Transverse colon (tissue), 4 donors: ENCODE data around the gene COL1A1. TPM values are rescaled to one million over a fixed set of nuclear protein-coding genes. Genes with fewer than 3 reads are reported as not detected.

Experiments used
- DNase-seq: peaks from one replicate; pipeline ENCODE4 v3.0.0-alpha.2; 2019
- H3K27ac ChIP-seq, 4 donors: fragments of 200-600 bp; sonication (generic); 2 replicates each; pipeline ENCODE4 v1.5.1; 2016 to 2018; ENCODE audit warnings: inconsistent platforms in 4 of 4
- H3K27me3 ChIP-seq: fragments of 200-600 bp; sonication (generic); 2 replicates; pipeline ENCODE4 v1.5.1; 2017; ENCODE audit warnings: inconsistent platforms
- H3K36me3 ChIP-seq, 4 donors: fragments of 200-600 bp; sonication (generic); 2 replicates each; pipeline ENCODE4 v1.5.1; 2017 to 2019; ENCODE audit warnings: inconsistent platforms in 4 of 4
- H3K4me1 ChIP-seq, 4 donors: fragments of 200-600 bp; sonication (generic); 2 replicates each; pipeline ENCODE4 v1.5.1; 2017 to 2020; ENCODE audit warnings: inconsistent platforms in 4 of 4
- H3K4me3 ChIP-seq, 4 donors: fragments of 200-600 bp; sonication (generic); 1 replicate in 1 of 4; 2 replicates in 3 of 4; pipeline versions ENCODE4 v1.5.1 to v1.6.1; 2017 to 2019; ENCODE audit warnings: inconsistent platforms in 4 of 4
- H3K9me3 ChIP-seq, 2 donors: fragments of 200-600 bp; sonication (generic); 2 replicates each; pipeline ENCODE4 v1.5.1; 2017 to 2019; ENCODE audit warnings: inconsistent platforms in 2 of 2
- EP300 ChIP-seq: sonication (generic); formaldehyde crosslinking; IDR thresholded peaks from one replicate; pipeline ENCODE4 v1.6.1; 2017; ENCODE audit warnings: antibody characterized with exemption, low read depth
- POLR2A ChIP-seq: fragments of 450-650 bp; IDR thresholded peaks from one replicate; pipeline ENCODE4 v1.6.1; 2016; ENCODE audit warnings: antibody characterized with exemption, mild to moderate bottlenecking, moderate library complexity
- POLR2AphosphoS5 ChIP-seq, 3 donors: sonication (generic); formaldehyde crosslinking; IDR thresholded peaks; one replicate each; pipeline ENCODE4 v1.6.1; 2016; ENCODE audit warnings: antibody characterized with exemption in 3 of 3
- WGBS, 2 donors: methylation state at CpG; one replicate each; pipeline ENCODE4 v1.1.5; 2018; ENCODE audit warnings: low coverage in 1 of 2; 5-methylcytosine and 5-hydroxymethylcytosine counted together
- in situ Hi-C, 4 donors: fragments of 200-750 bp; cut with MboI; loops; one replicate each; pipeline versions ENCODE4 v1.15.0 to v1.15.1; 2017; ENCODE audit warnings: low sequenced_read_pairs in 3 of 4, low pct_ligation_motif_present in 1 of 4, low pct_unique_long_range_greater_than_20kb in 1 of 4
- intact Hi-C: fragments of 100-400 bp; cut with DNase I; formaldehyde crosslinking; loops from one replicate; pipeline ENCODE4 v1.15.1; 2023; ENCODE audit warnings: low total_unique reads
- total RNA-seq, 4 donors: library from RNA; depleted of rRNA; stranded (reverse); fragments of >200 nt; gene quantifications; one replicate each; pipeline ENCODE4 v1.1.0, GENCODE V29; 2016
- TF ChIP-seq, protein P1 (sequence below), 5 experiments: fragments of 200-600 bp in 3 of 5; fragments of 450-650 bp in 2 of 5; sonication (generic) in 3 of 5; IDR thresholded peaks; 1 replicate in 2 of 5; 2 replicates in 3 of 5; pipeline ENCODE4 v1.5.1; 2016 to 2017; ENCODE audit warnings: antibody characterized with exemption in 5 of 5, inconsistent platforms in 3 of 5, mild to moderate bottlenecking in 2 of 5, moderate library complexity in 1 of 5

The COL1A1 gene
- total RNA-seq, 4 donors from 2014 or later, result 13.0 to 210 (median 79.8) TPM

- Histone ChIP-seq H3K27me3 (no peaks in the 10 kb centered on the region), H3K4me3 (no peak overlapping the region), H3K36me3 (peaks cover 0 to 35% (median 3%) of the 10 kb centered on the region in 4 donors), H3K27ac (peak overlapping the region in 2 of 4 donors; percentile 9 to 30), H3K9me3 (no peaks in the 10 kb centered on the region), H3K4me1 (peaks cover 0 to 5% (median 1%) of the 10 kb centered on the region in 4 donors)
- no peak for DNase-seq
- intact Hi-C loops (no loop called here), in situ Hi-C loops (no loop called here)
- 75 to 82% methylated on average over 5 to 6 of the region's 8 CpGs for WGBS, 2 donors
- TF ChIP-seq POLR2AphosphoS5 (IDR thresholded peaks at IDR 0.05) (no peak), POLR2A (no peak), EP300 (no peak)
- TF ChIP-seq, protein P1, sequence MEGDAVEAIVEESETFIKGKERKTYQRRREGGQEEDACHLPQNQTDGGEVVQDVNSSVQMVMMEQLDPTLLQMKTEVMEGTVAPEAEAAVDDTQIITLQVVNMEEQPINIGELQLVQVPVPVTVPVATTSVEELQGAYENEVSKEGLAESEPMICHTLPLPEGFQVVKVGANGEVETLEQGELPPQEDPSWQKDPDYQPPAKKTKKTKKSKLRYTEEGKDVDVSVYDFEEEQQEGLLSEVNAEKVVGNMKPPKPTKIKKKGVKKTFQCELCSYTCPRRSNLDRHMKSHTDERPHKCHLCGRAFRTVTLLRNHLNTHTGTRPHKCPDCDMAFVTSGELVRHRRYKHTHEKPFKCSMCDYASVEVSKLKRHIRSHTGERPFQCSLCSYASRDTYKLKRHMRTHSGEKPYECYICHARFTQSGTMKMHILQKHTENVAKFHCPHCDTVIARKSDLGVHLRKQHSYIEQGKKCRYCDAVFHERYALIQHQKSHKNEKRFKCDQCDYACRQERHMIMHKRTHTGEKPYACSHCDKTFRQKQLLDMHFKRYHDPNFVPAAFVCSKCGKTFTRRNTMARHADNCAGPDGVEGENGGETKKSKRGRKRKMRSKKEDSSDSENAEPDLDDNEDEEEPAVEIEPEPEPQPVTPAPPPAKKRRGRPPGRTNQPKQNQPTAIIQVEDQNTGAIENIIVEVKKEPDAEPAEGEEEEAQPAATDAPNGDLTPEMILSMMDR (IDR thresholded peaks at IDR 0.05), result no peak
Observed at GRCh38 chr17:50190293-50190602, 11.2 kb downstream of the COL1A1 start.

GRCh38 chr17:50189550-50190292 is 11.7 kb downstream of the COL1A1 start:
- intact Hi-C loops, result no loop called here
- no peak for DNase-seq

DNA sequence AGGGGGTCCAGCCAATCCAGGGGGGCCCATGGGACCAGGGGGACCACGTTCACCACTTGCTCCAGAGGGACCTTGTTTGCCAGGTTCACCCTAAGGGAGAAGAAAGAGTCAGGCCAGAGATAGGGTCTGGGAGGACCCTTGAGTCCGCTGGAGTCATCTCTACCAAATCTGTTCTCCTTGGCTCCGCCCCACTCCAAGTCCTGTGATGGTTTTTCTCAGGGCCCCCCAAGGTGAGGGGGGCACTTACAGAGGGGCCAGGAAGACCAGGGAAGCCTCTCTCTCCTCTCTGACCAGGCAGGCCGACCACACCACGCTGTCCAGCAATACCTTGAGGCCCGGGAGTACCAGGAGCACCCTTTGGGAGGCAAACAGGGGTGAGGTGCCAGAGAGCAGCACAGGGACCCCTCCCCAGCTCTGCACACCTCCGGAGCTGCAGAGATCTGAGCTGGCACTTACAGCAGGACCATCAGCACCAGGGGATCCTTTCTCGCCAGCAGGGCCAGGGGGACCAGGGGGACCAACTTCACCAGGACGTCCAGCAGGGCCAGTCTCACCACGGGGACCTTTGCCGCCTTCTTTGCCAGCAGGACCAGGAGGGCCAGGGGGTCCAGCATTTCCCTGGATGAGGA is 12.4 kb downstream of the COL1A1 start:
- Histone ChIP-seq H3K4me1 (peaks cover 0 to 15% (median 4%) of the 10 kb centered on the region in 4 donors), H3K4me3 (no peak overlapping the region), H3K27ac (peak overlapping the region in 2 of 4 donors; percentile 17 to 83), H3K27me3 (no peaks in the 10 kb centered on the region), H3K36me3 (peaks cover 0 to 23% (median 3%) of the 10 kb centered on the region in 4 donors), H3K9me3 (no peaks in the 10 kb centered on the region)
- in situ Hi-C loops, result no loop called here
- intact Hi-C loops, result no loop called here
- WGBS, 2 donors, result 81% methylated on average over 11 of the region's 11 CpGs; no CpG with 5 or more reads in 1 of the 2 donors
- DNase-seq, result no peak
- TF ChIP-seq POLR2AphosphoS5 (IDR thresholded peaks at IDR 0.05), result no peak
- no peak for TF ChIP-seq EP300
- TF ChIP-seq, protein P1 (IDR thresholded peaks at IDR 0.05), result no peak
- no peak for TF ChIP-seq POLR2A

More at GRCh38 chr17:50189550-50190292, 11.7 kb downstream of the COL1A1 start:
- TF ChIP-seq POLR2AphosphoS5 (IDR thresholded peaks at IDR 0.05), result no peak
- no peak for TF ChIP-seq POLR2A
- TF ChIP-seq EP300, result no peak
- TF ChIP-seq, protein P1 (IDR thresholded peaks at IDR 0.05), result no peak
- no peaks in the 10 kb centered on the region for H3K27me3 ChIP-seq
- no peaks in the 10 kb centered on the region for H3K9me3 ChIP-seq
- H3K4me3 ChIP-seq, result no peak overlapping the region
- in situ Hi-C loops, result no loop called here
- peak overlapping the region in 2 of 4 donors; percentile 9 to 30 for H3K27ac ChIP-seq
- H3K4me1 ChIP-seq, result peaks cover 0 to 8% (median 3%) of the 10 kb centered on the region in 4 donors
- WGBS, 2 donors, result 75% methylated on average over 16 of the region's 20 CpGs; no CpG with 5 or more reads in 1 of the 2 donors
- peaks cover 0 to 30% (median 3%) of the 10 kb centered on the region in 4 donors for H3K36me3 ChIP-seq

DNA sequence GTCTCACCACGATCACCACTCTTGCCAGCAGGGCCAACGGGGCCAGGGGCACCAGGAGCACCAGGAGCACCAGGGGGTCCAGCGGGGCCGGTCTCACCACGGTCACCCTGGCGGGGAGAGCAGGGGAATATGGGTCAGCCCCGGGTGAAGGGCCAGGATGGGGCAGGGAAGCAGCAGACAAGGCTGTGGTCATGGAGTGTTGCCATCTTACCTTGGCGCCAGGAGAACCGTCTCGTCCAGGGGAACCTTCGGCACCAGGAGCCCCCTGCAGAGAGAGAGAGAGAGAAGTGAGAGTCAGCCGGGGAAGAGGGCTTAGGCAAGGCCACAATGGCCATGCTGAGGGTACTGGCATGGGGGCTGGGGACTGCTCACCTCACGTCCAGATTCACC is 12.9 kb downstream of the COL1A1 start:
- peaks cover 0 to 20% (median 4%) of the 10 kb centered on the region in 4 donors for H3K4me1 ChIP-seq

More for the DNA sequence above, 12.9 kb downstream of the COL1A1 start:
- Histone ChIP-seq H3K36me3 (peaks cover 0 to 18% (median 3%) of the 10 kb centered on the region in 4 donors), H3K27me3 (no peaks in the 10 kb centered on the region), H3K27ac (peak overlapping the region in 2 of 4 donors; percentile 17 to 83), H3K9me3 (no peaks in the 10 kb centered on the region), H3K4me3 (no peak overlapping the region)
- in situ Hi-C loops (no loop called here), intact Hi-C loops (no loop called here)
- TF ChIP-seq POLR2A (no peak), POLR2AphosphoS5 (IDR thresholded peaks at IDR 0.05) (no peak), EP300 (no peak)
- TF ChIP-seq, protein P1 (IDR thresholded peaks at IDR 0.05), result no peak
- 66% methylated on average over 12 of the region's 13 CpGs; no CpG with 5 or more reads in 1 of the 2 donors for WGBS, 2 donors
- DNase-seq, result no peak
